Body of pancreas (tissue), 4 donors: ENCODE data around the gene TEX2. TPM values are rescaled to one million over a fixed set of nuclear protein-coding genes. Genes with fewer than 3 reads are reported as not detected.
A peak's percentile ranks its signal among the peaks of the same experiment; 100 is the strongest.

Experiments used
- ATAC-seq: fragments of 150-250 bp; one replicate; pipeline ENCODE4 v1.9.1; 2016
- DNase-seq, 4 donors: peaks; one replicate each; pipeline ENCODE4 v3.0.0-alpha.2; 2019
- H3K27ac ChIP-seq, 4 donors: fragments of 200-600 bp; sonication (generic); 1 replicate in 3 of 4; 2 replicates in 1 of 4; pipeline versions ENCODE4 v1.5.1 to v1.6.1; 2016 to 2019; ENCODE audit warnings: mild to moderate bottlenecking in 1 of 4, mixed read lengths in 1 of 4, moderate library complexity in 1 of 4
- H3K27me3 ChIP-seq, 2 donors: fragments of 200-600 bp; sonication (generic); one replicate each; pipeline ENCODE4 v1.6.0; 2016; ENCODE audit warnings: mild to moderate bottlenecking in 1 of 2
- H3K36me3 ChIP-seq, 2 donors: fragments of 200-600 bp; sonication (generic); replicated peaks in 1 of 2; 2 replicates each; pipeline ENCODE4 v1.5.1; 2016; ENCODE audit warnings: low read depth in 2 of 2; ENCODE audit not compliant: insufficient read depth in 1 of 2
- H3K4me1 ChIP-seq: fragments of 200-600 bp; sonication (generic); one replicate; pipeline ENCODE4 v1.6.0; 2016
- H3K4me3 ChIP-seq, 2 donors: fragments of 200-600 bp; sonication (generic); 1 replicate in 1 of 2; 2 replicates in 1 of 2; pipeline ENCODE4 v1.5.1; 2016 to 2019
- H3K9me3 ChIP-seq, 3 donors: fragments of 200-600 bp; sonication (generic); 1 replicate in 2 of 3; 2 replicates in 1 of 3; pipeline ENCODE4 v1.5.1; 2016
- CTCF ChIP-seq, 7 experiments: fragments of 450-650 bp in 4 of 7; fragments of 200-600 bp in 3 of 7; sonication (generic) in 3 of 7; IDR thresholded peaks; one replicate each; pipeline ENCODE4 v1.5.1; 2016 to 2019; ENCODE audit warnings: antibody characterized with exemption in 7 of 7
- POLR2A ChIP-seq, 3 donors: fragments of 450-650 bp; IDR thresholded peaks; one replicate each; pipeline ENCODE4 v1.6.1; 2016; ENCODE audit warnings: antibody characterized with exemption in 3 of 3, mild to moderate bottlenecking in 2 of 3
- WGBS, 2 donors: methylation state at CpG; one replicate each; pipeline ENCODE4 v1.1.5; 2017; 5-methylcytosine and 5-hydroxymethylcytosine counted together
- intact Hi-C: fragments of 100-400 bp; cut with DNase I; formaldehyde crosslinking; loops from one replicate; pipeline ENCODE4 v1.15.1; 2023
- total RNA-seq, 2 donors: library from RNA; depleted of rRNA; stranded (reverse); fragments of >200 nt; gene quantifications; one replicate each; pipeline ENCODE4 v1.1.0, GENCODE V29; 2016

Gene TEX2
- total RNA-seq, 2 donors from 2014 or later: 36.1 to 82.1 TPM

- Histone ChIP-seq H3K4me1 (peaks cover 32% of the 10 kb centered on the region), H3K4me3 (no peak overlapping the region), H3K27me3 (no peaks in the 10 kb centered on the region), H3K27ac (peak overlapping the region in 3 of 4 donors; percentile 55 to 99 (median 96)), H3K9me3 (no peaks in the 10 kb centered on the region), H3K36me3 (no peaks in the 10 kb centered on the region)
- WGBS, 2 donors: 46 to 56% methylated on average over 18 to 24 of the region's 24 CpGs
- DNase-seq: peak in 3 of 4 donors; percentile 27 to 43 (median 29)
- no peak for ATAC-seq
- no peak for TF ChIP-seq POLR2A (IDR thresholded peaks at IDR 0.05)
- TF ChIP-seq CTCF (IDR thresholded peaks at IDR 0.05): no peak
- intact Hi-C loops: no loop called here
Measured at GRCh38 chr17:64130559-64131001, 132.5 kb downstream of the TEX2 start.

- Histone ChIP-seq H3K4me3 (peak within 1 kb of the TSS; percentile 86 to 94), H3K27ac (peak within 1 kb of the TSS; percentile 92 to 99 (median 97)), H3K36me3 (no peaks in the 10 kb centered on the region), H3K9me3 (no peaks in the 10 kb centered on the region), H3K4me1 (peaks cover 36% of the 10 kb centered on the region), H3K27me3 (no peaks in the 10 kb centered on the region)
- intact Hi-C loops: no loop called here
- TF ChIP-seq CTCF (IDR thresholded peaks at IDR 0.05) (peak in 1 of 7 experiments; percentile 4), POLR2A (IDR thresholded peaks at IDR 0.05) (peak; percentile 96 to 98 (median 97))
- WGBS, 2 donors: 2% methylated on average over 93 of the region's 98 CpGs; no CpG with 5 or more reads in 1 of the 2 donors
- DNase-seq (peak; percentile 93 to 96 (median 96)), ATAC-seq (peak; percentile 91)
Measured at GRCh38 chr17:64129765-64130558, 133.1 kb downstream of the TEX2 start, which contains the start of gene ERN1. ERN1 (minus strand) TSS chr17:64130144; CDS start chr17:64130029, 115 bp downstream.

GRCh38 chr17:64129515-64129764 is 133.6 kb downstream of the TEX2 start:
- H3K36me3 ChIP-seq: no peaks in the 10 kb centered on the region
- intact Hi-C loops: no loop called here
- no peaks in the 10 kb centered on the region for H3K27me3 ChIP-seq
- peak overlapping the region; percentile 86 to 94 for H3K4me3 ChIP-seq
- ATAC-seq (no peak), DNase-seq (no peak)
- WGBS, 2 donors: 0% methylated on average over 12 to 31 of the region's 31 CpGs
- peaks cover 36% of the 10 kb centered on the region for H3K4me1 ChIP-seq
- peak overlapping the region; percentile 92 to 99 (median 97) for H3K27ac ChIP-seq
- no peaks in the 10 kb centered on the region for H3K9me3 ChIP-seq
- TF ChIP-seq POLR2A (IDR thresholded peaks at IDR 0.05) (no peak), CTCF (IDR thresholded peaks at IDR 0.05) (no peak)

GRCh38 chr17:64128787-64129514 is 134.1 kb downstream of the TEX2 start:
- H3K27me3 ChIP-seq: no peaks in the 10 kb centered on the region
- H3K36me3 ChIP-seq: no peaks in the 10 kb centered on the region
- peak overlapping the region; percentile 92 to 99 (median 97) for H3K27ac ChIP-seq
- intact Hi-C loops: no loop called here
- 3 to 6% methylated on average over 10 to 15 of the region's 15 CpGs for WGBS, 2 donors
- H3K9me3 ChIP-seq: no peaks in the 10 kb centered on the region
- peak; percentile 50 to 69 (median 61) for DNase-seq
- H3K4me3 ChIP-seq: peak overlapping the region; percentile 86 to 94
- TF ChIP-seq POLR2A (IDR thresholded peaks at IDR 0.05) (peak in 2 of 3 donors; percentile 47 to 63), CTCF (IDR thresholded peaks at IDR 0.05) (no peak)
- H3K4me1 ChIP-seq: peaks cover 36% of the 10 kb centered on the region
- ATAC-seq: peak; percentile 20
